Measurements from ENCODE around the gene PTPN23. TPM values are rescaled to one million over a fixed set of nuclear protein-coding genes. Genes with fewer than 3 reads are reported as not detected.

Gene PTPN23
- total RNA-seq, 4 donors from 2014 or later: 45.9 to 135 (median 61.1) TPM

DNA sequence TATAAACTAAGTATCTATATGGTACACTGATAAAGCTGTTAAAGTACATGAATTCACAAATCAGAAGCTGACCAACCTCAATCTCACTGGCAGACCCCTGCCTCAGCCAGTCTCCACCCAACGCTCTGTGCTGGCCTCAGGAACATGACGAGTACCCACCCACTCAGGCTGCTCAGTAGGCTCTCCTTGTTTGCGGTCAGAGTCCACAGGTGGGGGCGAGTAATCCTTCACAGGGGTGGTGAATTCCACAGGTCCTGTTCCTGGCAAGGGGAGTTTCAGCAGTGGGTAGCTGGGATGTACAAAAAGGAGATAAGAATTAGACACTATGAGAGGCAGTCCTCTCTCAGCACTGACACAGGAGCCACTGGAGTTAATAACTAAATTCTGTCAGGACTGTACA lies 54.0 kb downstream of the PTPN23 start:
- H3K9me3 ChIP-seq: no peaks in the 10 kb centered on the region
- 88% methylated on average over 4 of the region's 4 CpGs for WGBS
- no peak overlapping the region for H3K27ac ChIP-seq
- no peak overlapping the region for H3K4me3 ChIP-seq
- peaks cover 3% of the 10 kb centered on the region for H3K4me1 ChIP-seq
- peaks cover 68% of the 10 kb centered on the region for H3K36me3 ChIP-seq
- TF ChIP-seq CTCF (IDR thresholded peaks at IDR 0.05) (no peak), POLR2A (IDR thresholded peaks at IDR 0.05) (no peak), EP300 (IDR thresholded peaks at IDR 0.05) (no peak), POLR2AphosphoS5 (IDR thresholded peaks at IDR 0.05) (no peak)
- no peaks in the 10 kb centered on the region for H3K27me3 ChIP-seq
- DNase-seq (ENCODE audit: low spot score in 2 of 2): no peak

- Histone ChIP-seq H3K9me3 (no peaks in the 10 kb centered on the region), H3K27me3 (no peaks in the 10 kb centered on the region), H3K4me1 (no peaks in the 10 kb centered on the region), H3K4me3 (no peak overlapping the region), H3K27ac (no peak overlapping the region), H3K36me3 (peaks cover 64% of the 10 kb centered on the region)
- TF ChIP-seq POLR2A (IDR thresholded peaks at IDR 0.05) (no peak), CTCF (IDR thresholded peaks at IDR 0.05) (no peak), POLR2AphosphoS5 (IDR thresholded peaks at IDR 0.05) (no peak), EP300 (IDR thresholded peaks at IDR 0.05) (no peak)
- WGBS: 90% methylated on average over 5 of the region's 5 CpGs
- DNase-seq (ENCODE audit: low spot score in 2 of 2): no peak
These were observed 55.4 kb downstream of the PTPN23 start for GRCh38 chr3:47436180-47436579.

- Histone ChIP-seq H3K9me3 (no peaks in the 10 kb centered on the region), H3K27me3 (no peaks in the 10 kb centered on the region), H3K4me3 (no peak overlapping the region), H3K36me3 (peaks cover 34% of the 10 kb centered on the region), H3K4me1 (peaks cover 34% of the 10 kb centered on the region), H3K27ac (no peak overlapping the region)
- DNase-seq (ENCODE audit: low spot score in 2 of 2): no peak
- TF ChIP-seq POLR2A (IDR thresholded peaks at IDR 0.05) (no peak), EP300 (IDR thresholded peaks at IDR 0.05) (no peak), CTCF (IDR thresholded peaks at IDR 0.05) (no peak), POLR2AphosphoS5 (IDR thresholded peaks at IDR 0.05) (no peak)
These were observed 59.3 kb downstream of the PTPN23 start for GRCh38 chr3:47440131-47440530.

DNA sequence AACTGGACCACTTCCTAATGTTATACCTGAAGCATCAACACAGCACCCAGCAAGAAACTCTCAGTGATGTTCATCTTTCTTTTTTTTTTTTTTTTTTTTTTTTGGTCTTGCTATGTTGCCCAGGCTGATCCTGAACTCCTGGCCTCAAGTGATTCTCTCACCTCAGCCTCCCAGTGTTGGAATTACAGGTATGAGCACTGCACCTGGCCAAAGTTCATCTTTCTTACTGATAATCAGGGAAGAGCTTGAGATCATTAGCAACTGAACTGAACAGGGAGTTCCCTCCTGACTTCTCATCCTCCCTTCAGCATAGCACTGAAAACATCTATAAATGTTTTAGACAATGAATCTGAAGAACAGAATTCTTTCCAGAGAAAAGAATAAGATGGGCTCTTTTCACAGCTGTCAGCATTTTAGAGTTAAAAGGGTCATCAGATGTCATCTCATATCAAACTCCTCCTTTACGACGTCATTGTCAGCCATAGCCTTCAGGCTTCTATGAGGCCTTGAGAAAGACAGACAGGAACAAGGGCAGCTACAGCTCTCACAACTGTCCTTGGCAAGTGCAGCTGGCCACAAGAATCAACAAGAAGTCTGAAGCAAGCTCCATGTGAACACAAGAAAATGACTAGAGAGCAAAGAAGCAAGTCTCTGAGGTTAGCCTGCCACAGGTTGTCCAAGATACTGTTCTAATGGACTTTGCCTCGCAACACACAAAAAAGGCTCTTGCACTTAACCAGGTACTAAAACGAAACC lies 61.2 kb downstream of the PTPN23 start:
- H3K27ac ChIP-seq: peak overlapping the region; percentile 93
- peaks cover 29% of the 10 kb centered on the region for H3K36me3 ChIP-seq
- no peak overlapping the region for H3K4me3 ChIP-seq
- TF ChIP-seq POLR2A (IDR thresholded peaks at IDR 0.05) (no peak), POLR2AphosphoS5 (IDR thresholded peaks at IDR 0.05) (no peak), CTCF (IDR thresholded peaks at IDR 0.05) (no peak), EP300 (IDR thresholded peaks at IDR 0.05) (no peak)
- no peak for DNase-seq (ENCODE audit: low spot score in 2 of 2)
- H3K9me3 ChIP-seq: no peaks in the 10 kb centered on the region
- WGBS: 66% methylated on average over 4 of the region's 4 CpGs
- no peaks in the 10 kb centered on the region for H3K27me3 ChIP-seq
- peaks cover 34% of the 10 kb centered on the region for H3K4me1 ChIP-seq

DNA sequence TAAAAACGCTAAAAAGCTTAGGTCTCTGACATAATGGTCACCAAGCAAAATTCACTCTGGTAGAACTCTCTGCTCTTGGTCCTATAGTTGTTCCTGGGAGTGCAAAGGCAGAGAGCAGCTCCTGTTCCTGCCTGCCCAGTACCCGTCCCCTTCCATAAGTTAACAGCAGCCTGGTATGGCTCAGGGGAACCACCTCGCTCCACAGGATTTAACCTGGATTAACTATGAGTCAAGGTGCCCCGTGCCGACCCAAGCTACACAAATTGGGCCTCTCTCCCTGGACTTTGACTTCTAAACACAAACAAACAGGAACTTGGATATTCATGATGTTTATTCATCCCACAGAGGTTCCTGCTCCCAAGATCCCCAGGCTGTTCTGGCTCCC lies 62.8 kb downstream of the PTPN23 start:
- H3K27me3 ChIP-seq: no peaks in the 10 kb centered on the region
- no peaks in the 10 kb centered on the region for H3K9me3 ChIP-seq
- peak in 1 of 2 donors; percentile 63 for DNase-seq (ENCODE audit: low spot score in 2 of 2)
- peaks cover 21% of the 10 kb centered on the region for H3K36me3 ChIP-seq
- peak overlapping the region; percentile 93 for H3K27ac ChIP-seq
- peaks cover 34% of the 10 kb centered on the region for H3K4me1 ChIP-seq
- 52% methylated on average over 5 of the region's 5 CpGs for WGBS
- no peak for TF ChIP-seq EP300 (IDR thresholded peaks at IDR 0.05)
- peak overlapping the region; percentile 16 for H3K4me3 ChIP-seq
